SH-SY5Y (cell line): ENCODE results near the gene HOXA6.

Experiments used
- GATA2 ChIP-seq: IDR thresholded peaks from 2 replicates; pipeline ENCODE4 v1.6.1; 2011; ENCODE audit warnings: mild to moderate bottlenecking, low read depth, low read length
- GATA3 ChIP-seq: IDR thresholded peaks from 2 replicates; pipeline ENCODE4 v1.6.1; 2011; ENCODE audit warnings: low read depth, mild to moderate bottlenecking, low read length, moderate library complexity

- TF ChIP-seq GATA2 (no peak), GATA3 (no peak)
These were observed 25.3 kb downstream of the HOXA6 start for GRCh38 chr7:27122077-27122910.
